COLO668 (cell line): ENCODE measurements around the gene NXPE1.

Experiments
- DNase-seq: peaks from one replicate; lab custom pipeline; 2025; ENCODE audit not compliant: unreplicated experiment; lab: John Stamatoyannopoulos, UW

NXPE1 gene

DNA sequence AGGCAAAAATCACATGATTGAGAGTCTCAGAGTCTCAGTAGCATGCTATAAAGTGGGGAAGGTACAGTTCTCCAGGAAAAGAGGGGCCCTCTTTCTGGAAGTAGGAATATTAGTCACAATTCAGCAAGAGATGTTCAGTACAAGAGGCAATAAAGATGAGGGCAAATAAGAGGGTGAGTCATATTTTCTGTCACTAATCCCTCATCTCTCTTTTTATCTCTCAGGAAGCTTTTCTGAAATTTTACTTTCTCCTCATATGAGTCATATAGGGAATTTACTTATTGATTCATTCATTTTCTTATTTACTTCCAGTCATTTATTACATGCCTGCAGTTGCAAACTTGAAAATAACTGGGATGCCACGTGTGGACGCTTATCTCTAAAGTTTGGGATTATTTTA is 3.4 kb upstream of the NXPE1 start:
- DNase-seq, result no peak

DNA sequence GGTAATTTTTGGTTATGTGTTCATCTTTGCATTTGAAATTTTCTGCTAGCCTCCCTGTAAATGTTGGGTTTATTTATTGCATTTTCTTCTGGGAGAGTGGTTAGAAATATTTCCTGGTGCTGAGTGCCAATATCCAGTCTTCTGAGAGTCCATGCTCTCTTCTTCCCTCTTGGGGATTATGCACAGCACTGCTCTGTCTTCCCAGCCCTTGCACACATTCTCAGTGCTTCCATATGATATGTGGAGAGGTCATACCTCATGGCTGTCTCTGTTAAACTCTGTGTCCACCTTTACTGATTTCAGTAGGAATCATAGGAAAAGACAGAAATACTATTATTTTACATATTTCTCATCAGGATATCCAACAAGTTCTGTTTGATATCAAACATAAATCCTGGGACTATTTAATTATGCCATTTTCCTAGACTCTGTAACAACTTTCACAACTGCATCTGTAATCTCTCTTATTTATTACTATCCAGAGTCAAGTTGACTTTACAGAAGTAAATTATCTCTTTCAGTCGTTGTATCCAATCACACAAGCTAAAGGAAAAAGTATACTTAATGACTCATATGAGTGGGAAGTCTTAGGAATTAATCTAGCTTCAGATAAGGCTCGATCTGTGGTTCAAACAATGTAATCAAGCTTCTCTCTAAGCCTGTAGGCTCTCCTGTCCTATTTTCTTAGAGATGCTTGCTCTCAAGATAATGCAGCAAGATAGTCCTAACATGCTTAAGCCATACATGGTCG is 2.7 kb upstream of the NXPE1 start:
- DNase-seq, result no peak

DNA sequence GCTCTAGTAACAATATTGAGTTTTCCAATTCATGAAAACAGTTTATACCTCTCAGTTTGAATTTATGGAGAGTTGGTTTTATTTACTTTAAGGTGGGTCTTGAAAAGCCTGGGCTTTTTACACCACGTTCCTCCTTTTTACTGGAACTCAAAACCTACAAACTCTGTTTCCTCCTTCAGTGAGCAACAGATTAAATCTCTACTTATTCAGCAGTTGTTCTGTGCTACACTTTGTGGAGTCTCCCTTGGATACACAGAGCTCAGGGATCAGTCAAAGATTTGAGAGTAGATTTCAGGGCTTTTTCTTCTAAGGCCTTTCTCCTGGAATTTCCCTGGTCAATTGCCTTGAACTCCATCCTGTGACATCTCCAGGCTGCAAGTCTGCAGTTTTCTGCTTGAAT is 3.5 kb downstream of the NXPE1 start:
- no peak for DNase-seq

DNA sequence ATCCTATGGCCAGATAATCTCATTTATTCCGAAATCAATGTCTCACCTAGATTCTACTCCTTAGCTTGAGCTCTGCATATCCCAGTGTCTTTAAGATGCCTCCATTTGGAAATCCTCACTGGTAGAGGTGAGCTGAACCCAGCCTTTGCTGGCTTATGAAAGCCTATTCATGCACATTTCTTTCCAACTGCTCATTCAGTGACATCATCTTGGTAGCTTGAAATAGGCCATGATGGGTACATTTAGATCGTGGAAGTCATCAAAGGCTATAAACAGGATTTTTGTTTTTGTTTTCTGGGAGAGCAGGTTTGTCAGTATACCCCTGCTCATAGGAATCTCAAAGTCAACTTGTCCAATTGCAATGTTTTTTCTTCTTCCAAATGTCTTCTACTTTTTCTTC is 6.0 kb downstream of the NXPE1 start:
- no peak for DNase-seq

DNA sequence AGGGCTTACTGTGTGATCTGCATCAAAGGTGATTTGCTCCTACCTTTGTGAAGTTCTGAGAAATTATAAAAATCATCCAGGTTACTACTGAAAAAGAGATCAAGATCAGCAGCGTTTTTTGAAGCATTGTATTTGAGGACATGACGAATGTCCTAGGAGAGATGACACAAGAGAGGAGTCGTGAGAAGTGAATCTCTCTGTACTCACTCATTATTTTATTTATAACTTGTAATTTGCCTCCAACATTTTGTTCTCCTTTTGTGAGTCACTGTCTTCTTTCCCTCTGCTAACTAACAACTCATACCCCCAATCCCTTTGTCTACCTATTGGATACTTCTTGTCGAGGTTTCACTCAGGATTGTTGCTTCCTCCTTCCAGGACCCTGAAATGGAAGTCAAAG is 8.6 kb downstream of the NXPE1 start:
- DNase-seq, result no peak

DNA sequence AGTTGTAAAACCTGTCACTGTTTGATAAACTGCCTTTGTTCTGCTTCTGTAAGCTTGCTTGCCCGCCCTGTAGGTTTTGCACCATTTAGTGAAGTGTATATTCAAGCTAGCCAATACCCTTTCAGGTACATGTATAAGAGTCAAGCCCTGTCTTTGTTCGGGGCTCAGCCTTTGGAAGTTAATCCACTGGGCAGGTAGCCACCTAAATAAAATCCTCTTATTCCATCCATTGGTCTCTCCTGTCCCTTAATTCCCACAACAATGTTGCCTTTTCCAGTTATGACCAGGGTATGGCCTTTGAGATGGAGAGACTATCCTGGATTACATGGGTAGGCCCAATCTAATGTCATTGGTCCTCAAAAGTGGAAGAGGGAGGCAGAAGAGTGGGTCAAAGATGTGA is 34.0 kb downstream of the NXPE1 start:
- no peak for DNase-seq

DNA sequence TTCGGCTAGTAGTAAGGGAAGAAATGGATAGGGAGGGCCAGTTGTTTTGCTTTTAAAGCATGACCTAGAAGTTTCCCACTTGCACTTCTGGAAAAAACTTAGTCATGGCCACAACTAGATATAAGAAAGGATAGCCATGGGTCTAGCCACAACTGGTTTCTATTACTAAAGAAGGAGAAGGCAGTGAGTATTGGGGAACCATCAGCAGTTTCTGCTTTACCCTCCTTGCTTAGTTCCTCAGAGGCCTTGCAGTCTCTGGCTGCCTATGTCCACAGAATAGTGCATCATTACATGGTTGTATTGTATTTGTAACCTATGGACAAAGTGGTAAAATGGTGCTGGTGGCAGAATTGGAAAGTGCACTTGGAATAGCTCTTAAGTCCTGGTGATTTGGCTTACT is 35.6 kb downstream of the NXPE1 start:
- DNase-seq, result no peak

DNA sequence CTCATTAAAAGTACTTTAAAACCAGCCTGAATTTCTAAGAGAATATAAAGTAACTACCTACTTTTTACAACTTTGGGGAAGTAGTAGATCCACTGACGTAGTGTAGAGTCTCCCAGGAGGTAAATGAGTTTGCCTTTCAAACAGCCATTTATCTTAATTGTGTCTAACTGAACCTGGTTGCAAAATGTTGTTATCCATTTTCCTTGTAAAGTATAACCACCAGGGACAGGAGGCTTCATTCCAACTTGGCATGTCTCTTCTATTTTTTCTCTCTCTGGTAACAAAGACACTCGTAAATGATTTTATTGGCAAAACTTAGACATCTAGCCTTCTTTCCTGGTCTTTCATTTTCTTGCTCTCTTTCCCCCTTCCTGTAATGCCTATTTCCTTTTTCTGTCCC is 36.9 kb downstream of the NXPE1 start:
- no peak for DNase-seq

DNA sequence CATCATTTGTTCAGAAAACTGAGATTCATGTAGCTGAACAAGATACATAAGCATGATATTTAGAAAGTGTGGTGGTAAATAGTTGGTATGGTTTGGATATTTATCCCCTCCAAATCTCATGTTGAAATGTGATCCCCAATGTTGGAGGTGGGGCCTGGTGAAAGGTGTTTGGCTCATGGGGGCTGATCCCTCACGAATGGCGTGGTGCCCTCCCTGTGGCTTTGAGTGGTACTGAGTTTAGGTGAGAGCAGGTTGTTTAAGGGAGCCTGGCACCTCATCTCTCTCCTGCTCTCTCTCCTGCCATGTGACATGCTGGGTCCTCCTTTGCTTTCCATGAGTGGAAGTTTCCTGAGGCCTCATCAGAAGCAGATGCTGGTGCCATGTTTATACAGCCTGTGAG is 48.1 kb downstream of the NXPE1 start:
- DNase-seq, result no peak

DNA sequence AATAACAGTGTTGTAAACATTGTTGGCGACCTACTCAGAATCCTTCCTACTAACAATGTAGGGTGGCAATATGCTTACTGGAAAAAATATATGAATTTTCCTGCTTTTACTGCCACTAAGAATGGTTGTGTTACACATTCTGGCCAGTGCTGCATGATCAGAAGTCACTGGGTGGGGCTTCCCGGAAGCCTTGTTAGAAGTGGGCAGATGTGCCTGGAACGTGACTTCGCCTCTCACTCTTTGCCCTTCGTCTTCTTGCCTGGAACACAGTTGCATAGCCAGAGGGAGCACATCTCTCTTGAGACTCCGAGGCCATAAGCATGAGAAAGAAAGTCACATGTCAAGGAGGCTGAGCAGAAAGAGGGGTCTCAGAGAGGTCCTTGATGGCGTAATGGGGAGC is 48.6 kb downstream of the NXPE1 start:
- DNase-seq, result no peak

DNA sequence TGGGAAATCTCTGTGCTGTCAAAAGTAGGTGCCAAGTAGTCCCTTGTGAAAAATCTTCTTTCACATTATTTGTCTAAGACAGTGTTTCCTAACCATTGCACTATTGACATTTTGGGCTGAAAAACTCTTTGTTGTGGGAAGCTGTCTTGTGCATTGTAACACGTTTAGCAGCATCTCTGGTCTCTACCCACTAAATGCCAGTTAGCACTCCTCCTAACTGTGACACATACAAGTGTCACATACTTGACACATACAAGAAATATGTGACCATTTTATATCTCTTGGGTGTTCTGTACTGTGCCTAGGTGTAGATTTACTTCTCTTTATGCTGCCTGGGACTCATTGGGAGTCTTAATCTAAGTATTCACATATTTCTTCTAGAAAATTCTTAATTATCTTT is 57.8 kb downstream of the NXPE1 start:
- DNase-seq, result no peak

DNA sequence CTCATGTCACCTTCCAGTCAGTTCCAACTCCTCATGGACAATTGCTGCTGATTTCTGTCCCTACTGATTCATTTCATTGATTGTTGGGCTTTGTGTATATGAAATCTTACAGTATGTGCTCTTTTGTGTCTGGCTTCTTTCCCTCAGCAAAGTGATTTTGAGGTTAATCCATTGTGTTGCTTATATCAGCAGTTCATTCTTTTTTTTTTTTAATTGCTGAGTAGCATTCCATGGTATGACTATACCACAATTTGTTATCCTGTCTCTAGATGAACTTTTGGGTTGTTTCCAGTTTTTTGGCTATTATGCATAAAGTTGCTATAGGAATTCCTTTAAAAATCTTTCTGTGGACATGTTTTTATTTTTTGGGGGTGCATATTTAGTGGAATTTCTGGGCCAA is 59.9 kb downstream of the NXPE1 start:
- no peak for DNase-seq

DNA sequence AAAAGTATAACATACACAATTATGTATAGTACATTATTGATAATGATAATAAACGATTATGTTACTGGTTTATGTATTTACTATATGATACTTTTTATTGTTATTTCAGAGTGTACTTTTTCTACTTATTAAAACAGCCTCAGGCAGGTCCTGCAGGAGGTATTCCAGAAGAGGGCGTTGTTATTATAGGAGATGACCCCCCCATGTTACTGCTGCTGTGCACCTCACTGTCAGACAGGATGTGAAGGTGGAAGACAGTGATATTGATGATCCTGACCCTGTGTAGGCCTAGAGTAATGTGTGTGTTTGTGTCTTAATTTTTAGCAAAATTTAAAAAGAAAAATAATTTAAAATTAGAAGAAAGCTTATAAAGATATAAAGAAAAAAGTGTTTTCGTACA is 62.8 kb downstream of the NXPE1 start:
- no peak for DNase-seq

DNA sequence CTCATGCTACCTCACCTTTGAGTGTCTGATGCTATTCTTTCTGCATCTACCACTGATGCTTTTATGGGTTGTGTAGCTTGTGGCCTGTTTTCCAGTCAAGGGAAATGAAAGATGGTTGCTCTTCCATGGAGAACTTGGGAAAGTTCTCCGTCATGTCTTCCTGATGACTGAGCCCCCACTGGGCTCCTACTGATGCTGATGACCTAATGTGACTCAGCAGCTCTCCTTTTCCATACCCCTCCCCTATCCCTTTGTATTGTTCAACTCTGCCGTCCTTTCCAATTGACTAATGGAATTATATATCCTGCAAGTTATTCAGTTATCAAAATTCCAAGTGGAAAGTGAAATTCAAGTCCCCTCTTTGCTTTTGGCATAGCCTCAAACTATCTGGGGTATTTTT is 75.8 kb downstream of the NXPE1 start:
- DNase-seq, result no peak

DNA sequence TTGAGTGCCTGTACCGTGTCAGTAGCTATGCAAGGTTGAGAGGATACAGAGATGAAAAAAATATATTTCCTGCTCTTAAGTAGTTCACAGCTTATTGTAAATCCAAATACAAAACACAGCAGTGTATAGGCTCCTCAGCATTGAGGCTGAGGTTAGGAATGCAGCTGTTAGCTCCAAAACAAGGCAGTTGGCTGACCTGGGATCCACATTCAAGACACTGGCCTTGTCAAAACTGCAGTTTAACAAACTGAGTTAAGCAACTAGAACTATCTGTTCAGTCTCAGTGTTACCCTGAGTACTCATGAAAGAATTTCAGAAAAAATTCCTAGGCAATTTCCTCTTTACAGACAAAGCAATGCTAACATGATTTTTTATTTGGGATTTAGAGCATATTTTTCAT is 77.6 kb downstream of the NXPE1 start:
- DNase-seq, result no peak

DNA sequence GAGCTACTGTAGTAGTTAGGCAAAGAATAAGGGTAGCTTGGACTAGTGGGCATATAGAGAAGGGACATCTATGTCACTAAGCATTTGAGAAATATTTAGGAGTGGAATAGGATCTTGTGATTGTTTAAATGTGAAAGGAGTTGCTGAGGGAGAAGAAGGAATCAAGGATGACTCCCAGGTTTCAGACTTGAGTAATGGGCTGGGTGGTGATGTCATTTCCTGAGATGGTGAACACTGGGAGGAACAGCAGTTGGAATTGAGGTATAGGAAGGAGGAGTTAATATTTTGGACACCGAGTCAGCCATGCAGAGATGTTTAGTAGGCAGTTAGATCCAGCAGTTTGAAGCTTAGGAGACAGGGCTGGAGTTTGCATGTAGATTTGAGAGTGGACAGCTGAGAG is 80.3 kb downstream of the NXPE1 start:
- DNase-seq, result no peak

DNA sequence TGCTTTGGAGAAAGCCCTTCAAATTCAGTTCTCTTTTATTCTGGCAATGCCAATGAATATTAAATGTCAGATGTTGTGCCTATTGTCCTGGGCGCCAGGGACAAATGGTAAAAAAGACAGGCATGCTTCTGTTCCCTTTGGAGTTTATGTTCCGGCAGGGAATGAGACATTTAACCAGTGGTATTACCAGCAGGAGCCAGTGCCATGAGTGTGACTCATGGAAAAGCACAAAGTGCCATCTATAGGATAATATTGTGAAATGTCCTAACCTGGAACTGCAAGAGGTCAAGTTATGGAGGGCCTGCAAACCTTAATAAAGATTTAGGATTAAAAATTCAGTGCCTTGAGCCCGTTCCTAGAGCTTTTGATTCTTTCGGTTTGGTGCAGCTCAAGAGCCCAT is 80.9 kb downstream of the NXPE1 start:
- no peak for DNase-seq

DNA sequence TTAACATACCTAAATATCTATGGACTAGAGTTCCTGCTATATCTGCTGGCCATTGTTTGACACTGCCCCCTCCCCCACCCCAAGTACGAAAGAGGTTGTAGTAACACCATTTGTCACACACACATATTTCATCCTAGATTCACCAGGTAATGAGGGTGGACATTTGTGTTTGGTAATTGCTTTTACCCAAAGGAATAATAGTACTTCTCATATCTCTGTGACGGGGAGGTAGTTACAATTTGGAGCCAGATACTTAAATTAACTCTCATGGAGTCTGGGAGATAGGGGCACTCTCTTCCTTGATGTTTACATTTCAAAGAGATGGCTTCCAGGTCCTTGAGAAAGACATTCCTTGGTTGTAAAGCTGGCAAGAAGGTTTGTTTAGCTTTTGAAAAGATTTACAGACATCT is 81.7 kb downstream of the NXPE1 start:
- DNase-seq, result no peak

DNA sequence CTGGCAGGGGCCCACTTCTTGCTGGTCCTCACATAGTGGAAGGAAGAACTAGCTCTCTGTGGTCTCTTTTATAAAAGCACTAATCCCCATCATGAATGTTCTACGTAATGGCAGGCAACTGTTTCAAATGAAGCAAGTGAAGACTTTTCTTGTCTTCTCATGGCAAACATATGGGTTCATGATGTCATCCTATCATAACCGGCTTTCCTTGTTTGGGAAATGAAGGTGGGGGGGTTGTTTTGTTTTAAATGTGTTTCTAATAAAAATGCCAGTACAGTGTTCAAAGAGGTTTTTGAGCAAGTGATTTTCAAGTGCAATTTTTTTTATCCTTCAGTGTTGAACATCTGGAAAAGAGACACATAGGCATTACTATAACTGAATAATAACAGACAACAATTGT is 87.0 kb downstream of the NXPE1 start:
- no peak for DNase-seq
